ENCODE measurements around the gene MARK1.

DNA sequence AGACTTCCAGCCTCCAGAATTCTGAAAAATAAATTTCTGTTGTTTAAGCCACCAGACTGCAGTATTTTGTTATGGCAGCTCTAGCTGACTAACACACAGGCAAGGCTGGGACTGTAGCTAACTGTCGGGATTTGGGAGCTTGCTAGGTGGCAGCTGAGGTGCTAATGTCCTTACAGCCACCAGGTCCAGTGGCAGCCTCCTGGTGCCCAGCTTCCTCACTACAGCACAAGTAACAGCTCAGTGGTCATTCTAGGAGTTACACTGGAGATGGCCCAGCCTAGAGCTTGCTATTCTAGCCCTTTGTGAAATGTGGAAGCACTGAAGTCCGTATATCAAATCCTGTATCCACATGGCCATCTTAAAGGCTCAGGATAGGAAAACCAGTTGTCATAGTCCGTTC, 157.9 kb downstream of the MARK1 start:
- TF ChIP-seq, protein P1, sequence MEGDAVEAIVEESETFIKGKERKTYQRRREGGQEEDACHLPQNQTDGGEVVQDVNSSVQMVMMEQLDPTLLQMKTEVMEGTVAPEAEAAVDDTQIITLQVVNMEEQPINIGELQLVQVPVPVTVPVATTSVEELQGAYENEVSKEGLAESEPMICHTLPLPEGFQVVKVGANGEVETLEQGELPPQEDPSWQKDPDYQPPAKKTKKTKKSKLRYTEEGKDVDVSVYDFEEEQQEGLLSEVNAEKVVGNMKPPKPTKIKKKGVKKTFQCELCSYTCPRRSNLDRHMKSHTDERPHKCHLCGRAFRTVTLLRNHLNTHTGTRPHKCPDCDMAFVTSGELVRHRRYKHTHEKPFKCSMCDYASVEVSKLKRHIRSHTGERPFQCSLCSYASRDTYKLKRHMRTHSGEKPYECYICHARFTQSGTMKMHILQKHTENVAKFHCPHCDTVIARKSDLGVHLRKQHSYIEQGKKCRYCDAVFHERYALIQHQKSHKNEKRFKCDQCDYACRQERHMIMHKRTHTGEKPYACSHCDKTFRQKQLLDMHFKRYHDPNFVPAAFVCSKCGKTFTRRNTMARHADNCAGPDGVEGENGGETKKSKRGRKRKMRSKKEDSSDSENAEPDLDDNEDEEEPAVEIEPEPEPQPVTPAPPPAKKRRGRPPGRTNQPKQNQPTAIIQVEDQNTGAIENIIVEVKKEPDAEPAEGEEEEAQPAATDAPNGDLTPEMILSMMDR (IDR thresholded peaks at IDR 0.05), result no peak
- no peak for TF ChIP-seq POLR2A (IDR thresholded peaks at IDR 0.05)
- no peak for TF ChIP-seq POLR2AphosphoS5 (IDR thresholded peaks at IDR 0.05)
